IPS-15b (cell line): ENCODE results near the gene CD1C.
"Not testable (repeated sequence)": the region's sequence is repeated elsewhere in the genome, so short reads cannot be mapped to it uniquely, and the experiment has no call there.

ENCODE experiments used
- H3K27me3 ChIP-seq: one replicate; pipeline ENCODE4 v1.6.1; 2013; ENCODE audit warnings: low read length; ENCODE audit not compliant: control insufficient read depth, insufficient read depth
- H3K36me3 ChIP-seq: one replicate; pipeline ENCODE4 v1.6.1; 2013; ENCODE audit warnings: low read length; ENCODE audit not compliant: control insufficient read depth, insufficient read depth
- H3K4me1 ChIP-seq: one replicate; pipeline ENCODE4 v1.6.1; 2013; ENCODE audit warnings: mild to moderate bottlenecking, low read length; ENCODE audit not compliant: control insufficient read depth, insufficient read depth
- H3K4me3 ChIP-seq: one replicate; pipeline ENCODE4 v1.5.1; 2013; ENCODE audit warnings: low read depth, low read length
- H3K9ac ChIP-seq: one replicate; pipeline ENCODE4 v1.6.1; 2013; ENCODE audit warnings: low read depth, mild to moderate bottlenecking, low read length
- H3K9me3 ChIP-seq: one replicate; pipeline ENCODE4 v1.6.1; 2013; ENCODE audit warnings: mild to moderate bottlenecking, low read length; ENCODE audit not compliant: control insufficient read depth, insufficient read depth

The CD1C gene

GRCh38 chr1:158289811-158290210 lies at the start of gene CD1C:
Gene CD1C, plus strand, starts transcription at chr1:158289923. Its CDS starts 142 bp downstream, at chr1:158290065.
- Histone ChIP-seq H3K4me3 (no peak within 1 kb of the TSS), H3K27me3 (no peaks in the 10 kb centered on the region), H3K4me1 (no peaks in the 10 kb centered on the region), H3K9me3 (no peaks in the 10 kb centered on the region), H3K9ac (no peak within 1 kb of the TSS), H3K36me3 (no peaks in the 10 kb centered on the region)

- Histone ChIP-seq H3K9ac (no peak overlapping the region), H3K27me3 (no peaks in the 10 kb centered on the region), H3K9me3 (no peaks in the 10 kb centered on the region), H3K4me3 (no peak overlapping the region), H3K4me1 (no peaks in the 10 kb centered on the region), H3K36me3 (no peaks in the 10 kb centered on the region)
Measured at GRCh38 chr1:158246650-158247049, 43.1 kb upstream of the CD1C start.

- Histone ChIP-seq H3K36me3 (no peaks in the 10 kb centered on the region), H3K9ac (no peak overlapping the region), H3K4me3 (no peak overlapping the region), H3K4me1 (no peaks in the 10 kb centered on the region), H3K9me3 (no peaks in the 10 kb centered on the region), H3K27me3 (no peaks in the 10 kb centered on the region)
Measured at GRCh38 chr1:158248118-158248517, 41.6 kb upstream of the CD1C start.

GRCh38 chr1:158248771-158249170 lies 41.0 kb upstream of the CD1C start:
- Histone ChIP-seq H3K4me1 (no peaks in the 10 kb centered on the region), H3K9ac (no peak overlapping the region), H3K9me3 (no peaks in the 10 kb centered on the region), H3K27me3 (no peaks in the 10 kb centered on the region), H3K36me3 (no peaks in the 10 kb centered on the region), H3K4me3 (no peak overlapping the region)

- H3K9ac ChIP-seq, result no peak overlapping the region
Measured at GRCh38 chr1:158249646-158250045, 40.1 kb upstream of the CD1C start.

GRCh38 chr1:158251163-158251562 lies 38.6 kb upstream of the CD1C start:
- Histone ChIP-seq H3K27me3 (no peaks in the 10 kb centered on the region), H3K9me3 (no peaks in the 10 kb centered on the region), H3K9ac (no peak overlapping the region), H3K4me1 (no peaks in the 10 kb centered on the region), H3K4me3 (no peak overlapping the region), H3K36me3 (no peaks in the 10 kb centered on the region)

More at GRCh38 chr1:158249646-158250045, 40.1 kb upstream of the CD1C start:
- Histone ChIP-seq H3K27me3 (no peaks in the 10 kb centered on the region), H3K4me1 (no peaks in the 10 kb centered on the region), H3K9me3 (no peaks in the 10 kb centered on the region), H3K4me3 (no peak overlapping the region), H3K36me3 (no peaks in the 10 kb centered on the region)

GRCh38 chr1:158255656-158256055 lies 34.1 kb upstream of the CD1C start:
- no peak overlapping the region for H3K9ac ChIP-seq
- H3K27me3 ChIP-seq, result no peaks in the 10 kb centered on the region
- H3K4me1 ChIP-seq, result no peaks in the 10 kb centered on the region
- no peaks in the 10 kb centered on the region for H3K36me3 ChIP-seq
- H3K4me3 ChIP-seq, result no peak overlapping the region
- H3K9me3 ChIP-seq, result no peaks in the 10 kb centered on the region

GRCh38 chr1:158256747-158257146 lies 33.0 kb upstream of the CD1C start:
- H3K4me3 ChIP-seq, H3K4me1 ChIP-seq, H3K9ac ChIP-seq, H3K27me3 ChIP-seq, H3K9me3 ChIP-seq, H3K36me3 ChIP-seq: not testable (repeated sequence)

- no peak overlapping the region for H3K4me3 ChIP-seq
- no peaks in the 10 kb centered on the region for H3K36me3 ChIP-seq
- H3K9me3 ChIP-seq, result no peaks in the 10 kb centered on the region
- H3K4me1 ChIP-seq, result no peaks in the 10 kb centered on the region
- no peak overlapping the region for H3K9ac ChIP-seq
- no peaks in the 10 kb centered on the region for H3K27me3 ChIP-seq
Measured at GRCh38 chr1:158257888-158258287, 31.8 kb upstream of the CD1C start.

- Histone ChIP-seq H3K27me3 (no peaks in the 10 kb centered on the region), H3K36me3 (no peaks in the 10 kb centered on the region), H3K9ac (no peak overlapping the region), H3K4me1 (no peaks in the 10 kb centered on the region), H3K4me3 (no peak overlapping the region), H3K9me3 (no peaks in the 10 kb centered on the region)
Measured at GRCh38 chr1:158259117-158259516, 30.6 kb upstream of the CD1C start.

- no peaks in the 10 kb centered on the region for H3K27me3 ChIP-seq
- H3K36me3 ChIP-seq, result no peaks in the 10 kb centered on the region
- H3K9me3 ChIP-seq, result no peaks in the 10 kb centered on the region
- no peaks in the 10 kb centered on the region for H3K4me1 ChIP-seq
- H3K9ac ChIP-seq, result no peak overlapping the region
- no peak overlapping the region for H3K4me3 ChIP-seq
Measured at GRCh38 chr1:158272681-158273080, 17.0 kb upstream of the CD1C start.

GRCh38 chr1:158274797-158275196 lies 14.9 kb upstream of the CD1C start:
- Histone ChIP-seq H3K36me3 (no peaks in the 10 kb centered on the region), H3K9me3 (peaks cover under 1% of the 10 kb centered on the region), H3K27me3 (no peaks in the 10 kb centered on the region), H3K9ac (no peak overlapping the region), H3K4me3 (no peak overlapping the region), H3K4me1 (no peaks in the 10 kb centered on the region)

GRCh38 chr1:158282421-158282820 lies 7.3 kb upstream of the CD1C start:
- not testable (repeated sequence) for H3K36me3 ChIP-seq, H3K9me3 ChIP-seq, H3K4me3 ChIP-seq, H3K9ac ChIP-seq, H3K4me1 ChIP-seq, H3K27me3 ChIP-seq
